Right lobe of liver (tissue), 4 donors: Measurements from ENCODE around the gene KAT7.

Experiments
- CTCF ChIP-seq, 4 donors: fragments of 200-600 bp in 3 of 4; fragments of 450-650 bp in 1 of 4; IDR thresholded peaks; one replicate each; pipeline versions ENCODE4 v1.5.1 to v1.8.0; 2016 to 2022; ENCODE audit warnings: antibody characterized with exemption in 4 of 4, mild to moderate bottlenecking in 2 of 4
- POLR2A ChIP-seq: fragments of 450-650 bp; IDR thresholded peaks from one replicate; pipeline ENCODE4 v1.6.1; 2017; ENCODE audit warnings: antibody characterized with exemption, mild to moderate bottlenecking
- donor health status: DM: no; HTN: no; CAD: no.
- donor health status: DM: no; HTN: no; CAD: no.
- donor health status: DM: no; HTN: yes; CAD: no.

GRCh38 chr17:49848739-49849138 lies 60.3 kb downstream of the KAT7 start:
- TF ChIP-seq POLR2A (no peak), CTCF (IDR thresholded peaks at IDR 0.05) (no peak)
